ENCODE data around the gene WDR89.
"Not testable (repeated sequence)": the region's sequence is repeated elsewhere in the genome, so short reads cannot be mapped to it uniquely, and the experiment has no call there.

The WDR89 gene

GRCh38 chr14:63633801-63634200 is 7.9 kb downstream of the WDR89 start:
- TF ChIP-seq CTCF (IDR thresholded peaks at IDR 0.05; ENCODE audit: extremely low read depth, missing control alignments): no peak
- DNase-seq (ENCODE audit: low spot score): no peak

GRCh38 chr14:63632932-63633514 is 8.6 kb downstream of the WDR89 start:
- peak; percentile 52 for TF ChIP-seq CTCF (IDR thresholded peaks at IDR 0.05; ENCODE audit: extremely low read depth, missing control alignments)
- DNase-seq (ENCODE audit: low spot score): peak; percentile 32

- no peak for DNase-seq (ENCODE audit: low spot score)
- TF ChIP-seq CTCF (IDR thresholded peaks at IDR 0.05; ENCODE audit: extremely low read depth, missing control alignments): no peak
These were observed 17.0 kb downstream of the WDR89 start for GRCh38 chr14:63624701-63625100.

GRCh38 chr14:63624203-63624602 is 17.5 kb downstream of the WDR89 start:
- TF ChIP-seq CTCF (IDR thresholded peaks at IDR 0.05; ENCODE audit: extremely low read depth, missing control alignments): no peak
- DNase-seq (ENCODE audit: low spot score): no peak

GRCh38 chr14:63621975-63622374 is 19.7 kb downstream of the WDR89 start:
- DNase-seq (ENCODE audit: low spot score): not testable (repeated sequence)

- TF ChIP-seq CTCF (IDR thresholded peaks at IDR 0.05; ENCODE audit: extremely low read depth, missing control alignments): no peak
- DNase-seq (ENCODE audit: low spot score): no peak
These were observed 25.7 kb downstream of the WDR89 start for GRCh38 chr14:63616015-63616414.

- no peak for TF ChIP-seq CTCF (IDR thresholded peaks at IDR 0.05; ENCODE audit: extremely low read depth, missing control alignments)
- DNase-seq (ENCODE audit: low spot score): no peak
These were observed 26.9 kb downstream of the WDR89 start for GRCh38 chr14:63614679-63615363.

GRCh38 chr14:63611078-63611477 is 30.6 kb downstream of the WDR89 start:
- DNase-seq (ENCODE audit: low spot score): no peak

More at GRCh38 chr14:63611078-63611477, 30.6 kb downstream of the WDR89 start:
- no peak for TF ChIP-seq CTCF (IDR thresholded peaks at IDR 0.05; ENCODE audit: extremely low read depth, missing control alignments)
